ENCODE results near the gene ADGRA1.
"Not testable (repeated sequence)": the region's sequence is repeated elsewhere in the genome, so short reads cannot be mapped to it uniquely, and the experiment has no call there.

ADGRA1 gene

DNA sequence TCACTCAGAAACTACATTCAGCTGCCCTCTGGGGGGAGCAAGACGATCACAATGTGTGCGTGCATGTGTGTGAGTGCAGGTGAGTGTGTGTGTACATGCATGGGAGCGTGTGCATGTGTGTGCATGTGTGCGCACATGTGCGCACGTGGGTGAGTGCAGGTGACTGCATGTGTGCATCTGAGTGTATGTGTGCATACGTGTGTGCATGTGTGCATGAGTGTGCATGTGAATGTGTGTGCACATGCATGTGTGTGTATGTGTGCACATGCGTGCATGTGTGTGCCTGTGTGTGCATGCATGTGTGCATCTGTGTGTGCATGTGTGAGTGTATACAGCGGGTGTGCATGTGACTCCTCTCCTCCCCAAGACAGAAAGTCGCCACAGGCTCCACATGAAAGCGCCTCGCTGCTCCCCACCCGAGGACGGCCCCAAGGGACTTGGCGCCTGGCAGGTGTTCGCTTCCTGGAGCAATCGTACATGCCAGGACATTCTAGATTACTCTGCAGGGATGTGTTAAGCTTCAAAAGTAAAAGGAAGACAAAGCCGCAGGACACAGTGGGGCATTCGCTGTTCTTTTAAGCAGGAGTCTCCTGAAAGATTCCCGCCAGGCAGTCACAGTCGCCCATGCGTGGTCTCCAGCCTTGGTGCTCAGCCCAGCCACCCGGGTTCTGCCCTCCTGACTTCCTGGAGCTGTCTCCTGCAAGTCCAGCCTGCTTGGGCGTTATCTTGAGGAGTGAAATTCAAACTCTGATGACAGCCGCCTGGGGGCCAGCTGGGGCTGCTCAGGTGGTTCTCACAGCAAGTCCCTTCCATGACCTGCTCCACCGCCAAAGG is 42.0 kb upstream of the ADGRA1 start:
- WGBS = 94% methylated on average over 26 of the region's 26 CpGs
- no peaks in the 10 kb centered on the region for H3K27me3 ChIP-seq (ENCODE audit: insufficient read depth, low read length)

DNA sequence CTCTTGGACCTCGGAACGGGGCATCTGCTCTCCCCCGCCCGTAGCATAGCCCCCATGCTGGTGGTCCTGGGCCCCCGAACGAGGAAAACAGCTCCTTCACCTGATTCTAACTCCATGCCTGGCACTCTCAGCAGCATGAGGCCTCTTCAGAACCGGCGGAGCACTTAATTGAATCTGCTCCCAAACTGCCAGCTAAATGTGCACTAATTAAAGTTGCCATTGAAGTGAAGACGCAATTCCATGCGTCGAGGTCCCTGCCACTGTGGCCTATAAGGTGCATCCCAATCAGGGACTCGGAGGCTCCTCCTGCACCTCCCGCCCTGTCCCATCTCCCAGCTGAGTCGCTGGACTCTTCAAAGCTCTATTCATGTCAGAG is 41.3 kb upstream of the ADGRA1 start:
- 90% methylated on average over 14 of the region's 14 CpGs for WGBS

More for the DNA sequence above, 42.0 kb upstream of the ADGRA1 start:
- H3K9me3 ChIP-seq (ENCODE audit: insufficient read depth, low read depth, low read length) = no peaks in the 10 kb centered on the region
- H3K36me3 ChIP-seq (ENCODE audit: insufficient read depth, low read length) = no peaks in the 10 kb centered on the region
- H3K9ac ChIP-seq (ENCODE audit: low read depth, low read length) = no peak overlapping the region
- no peak overlapping the region for H3K4me3 ChIP-seq (ENCODE audit: low read length)
- H3K27ac ChIP-seq (ENCODE audit: low read depth, low read length) = no peak overlapping the region
- H3K4me1 ChIP-seq (ENCODE audit: insufficient read depth, low read length) = no peaks in the 10 kb centered on the region

DNA sequence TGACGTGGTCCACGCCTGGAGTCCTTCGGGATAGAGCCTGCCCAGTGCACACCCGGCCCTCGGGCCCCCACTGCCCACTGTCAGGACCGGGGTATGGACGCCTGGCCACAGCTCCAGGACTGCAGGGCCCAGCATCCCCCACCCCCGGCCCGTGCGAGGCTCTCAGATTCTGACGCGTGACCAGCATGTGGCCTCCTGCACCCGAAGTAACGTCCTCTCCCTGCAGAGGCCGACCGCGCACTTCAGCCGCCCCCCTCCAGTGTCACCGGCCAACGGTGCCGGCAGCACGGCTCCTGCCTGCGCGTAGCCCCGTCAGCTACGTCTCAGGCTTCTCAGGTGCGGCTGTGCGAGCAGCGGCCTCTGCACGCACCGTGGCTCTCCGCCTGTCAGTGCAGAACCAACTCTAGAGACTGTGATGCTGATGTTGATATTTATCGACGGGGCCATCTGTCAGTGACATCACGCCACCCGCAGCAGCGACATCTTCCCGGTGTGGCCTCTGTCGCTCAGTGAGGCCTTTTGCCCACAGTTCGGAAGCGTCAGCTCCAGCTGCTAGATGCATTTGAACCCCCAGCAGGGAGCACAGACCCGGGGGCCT is 40.1 kb upstream of the ADGRA1 start:
- Histone ChIP-seq H3K4me3 (ENCODE audit: low read length) (no peak overlapping the region), H3K36me3 (ENCODE audit: insufficient read depth, low read length) (no peaks in the 10 kb centered on the region), H3K9me3 (ENCODE audit: insufficient read depth, low read depth, low read length) (no peaks in the 10 kb centered on the region), H3K4me1 (ENCODE audit: insufficient read depth, low read length) (no peaks in the 10 kb centered on the region), H3K27me3 (ENCODE audit: insufficient read depth, low read length) (no peaks in the 10 kb centered on the region), H3K9ac (ENCODE audit: low read depth, low read length) (no peak overlapping the region; the same call in 1 of the 2 replicates), H3K27ac (ENCODE audit: low read depth, low read length) (no peak overlapping the region)
- 93% methylated on average over 42 of the region's 42 CpGs for WGBS

More for the DNA sequence above, 41.3 kb upstream of the ADGRA1 start:
- Histone ChIP-seq H3K9me3 (ENCODE audit: insufficient read depth, low read depth, low read length) (no peaks in the 10 kb centered on the region), H3K27me3 (ENCODE audit: insufficient read depth, low read length) (no peaks in the 10 kb centered on the region), H3K4me3 (ENCODE audit: low read length) (no peak overlapping the region), H3K36me3 (ENCODE audit: insufficient read depth, low read length) (no peaks in the 10 kb centered on the region), H3K27ac (ENCODE audit: low read depth, low read length) (no peak overlapping the region), H3K4me1 (ENCODE audit: insufficient read depth, low read length) (no peaks in the 10 kb centered on the region), H3K9ac (ENCODE audit: low read depth, low read length) (no peak overlapping the region)

DNA sequence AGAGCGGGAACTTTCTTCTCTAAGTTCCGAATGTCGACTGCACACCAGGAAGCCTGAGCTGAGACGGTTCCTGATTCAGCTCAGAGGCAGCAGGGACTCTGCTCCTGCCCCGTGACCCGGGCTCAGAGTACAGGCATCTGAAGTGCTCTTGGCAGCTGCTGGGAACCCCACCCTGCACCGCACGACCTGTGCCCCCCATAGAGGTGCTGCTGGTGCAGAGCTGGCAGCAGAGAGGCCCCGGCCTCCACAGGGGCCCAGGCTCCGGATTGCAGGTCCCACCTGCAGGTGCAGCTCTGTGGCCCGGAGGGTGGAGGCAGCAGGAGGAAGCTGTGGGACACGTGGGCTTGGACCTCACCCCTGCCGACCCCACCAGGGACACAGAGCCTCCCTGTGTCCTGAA is 39.5 kb upstream of the ADGRA1 start:
- no peaks in the 10 kb centered on the region for H3K9me3 ChIP-seq (ENCODE audit: insufficient read depth, low read depth, low read length)
- no peak overlapping the region for H3K9ac ChIP-seq (ENCODE audit: low read depth, low read length)
- WGBS = 85% methylated on average over 13 of the region's 13 CpGs
- H3K4me3 ChIP-seq (ENCODE audit: low read length) = no peak overlapping the region
- no peaks in the 10 kb centered on the region for H3K4me1 ChIP-seq (ENCODE audit: insufficient read depth, low read length)
- H3K27ac ChIP-seq (ENCODE audit: low read depth, low read length) = no peak overlapping the region
- no peaks in the 10 kb centered on the region for H3K27me3 ChIP-seq (ENCODE audit: insufficient read depth, low read length)
- no peaks in the 10 kb centered on the region for H3K36me3 ChIP-seq (ENCODE audit: insufficient read depth, low read length)

DNA sequence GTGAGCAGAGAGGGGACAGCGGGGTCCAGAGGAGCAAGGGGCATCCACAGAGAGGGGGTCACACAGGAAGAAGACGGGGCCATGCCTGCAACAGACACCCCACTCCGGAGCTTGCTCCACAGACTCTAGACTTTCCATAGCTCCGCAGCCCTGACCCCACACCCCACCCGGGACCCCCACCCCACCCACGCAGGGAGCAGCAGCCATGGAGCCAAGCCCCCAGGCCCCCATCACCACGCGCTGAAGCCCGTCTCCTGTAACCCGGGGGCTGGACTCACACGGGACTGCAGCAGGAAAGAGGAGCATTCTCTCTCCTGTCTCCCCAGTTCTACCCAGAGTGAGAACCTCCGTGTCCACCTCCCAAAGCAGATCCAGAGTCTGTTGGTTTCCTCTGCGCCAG is 38.8 kb upstream of the ADGRA1 start:
- Histone ChIP-seq H3K4me1 (ENCODE audit: insufficient read depth, low read length) (no peaks in the 10 kb centered on the region), H3K36me3 (ENCODE audit: insufficient read depth, low read length) (no peaks in the 10 kb centered on the region), H3K27ac (ENCODE audit: low read depth, low read length) (no peak overlapping the region), H3K9me3 (ENCODE audit: insufficient read depth, low read depth, low read length) (no peaks in the 10 kb centered on the region), H3K27me3 (ENCODE audit: insufficient read depth, low read length) (no peaks in the 10 kb centered on the region), H3K4me3 (ENCODE audit: low read length) (no peak overlapping the region), H3K9ac (ENCODE audit: low read depth, low read length) (no peak overlapping the region)
- WGBS = 95% methylated on average over 13 of the region's 13 CpGs

DNA sequence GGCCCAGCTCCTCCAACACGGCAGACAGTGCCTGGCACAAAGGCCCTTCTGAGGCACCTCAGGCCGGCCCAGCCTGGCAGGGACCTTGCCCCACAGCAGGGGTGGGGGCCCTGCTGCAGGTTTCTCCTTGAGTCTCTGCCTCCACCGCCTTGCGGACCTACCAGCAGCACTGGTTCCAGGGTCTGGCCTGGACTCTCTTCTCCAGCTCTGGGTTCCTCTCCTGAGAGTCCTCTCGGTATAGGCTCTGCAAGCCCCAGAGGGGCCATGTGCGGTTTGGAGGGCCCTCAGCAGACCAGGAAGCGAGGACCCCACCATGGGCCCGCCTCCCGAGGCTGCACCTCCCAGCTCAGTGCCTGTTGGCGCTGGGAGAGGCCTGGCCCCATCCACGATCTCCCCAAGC is 38.1 kb upstream of the ADGRA1 start:
- Histone ChIP-seq H3K9ac (ENCODE audit: low read depth, low read length) (no peak overlapping the region), H3K36me3 (ENCODE audit: insufficient read depth, low read length) (no peaks in the 10 kb centered on the region), H3K27me3 (ENCODE audit: insufficient read depth, low read length) (no peaks in the 10 kb centered on the region), H3K4me3 (ENCODE audit: low read length) (no peak overlapping the region), H3K27ac (ENCODE audit: low read depth, low read length) (no peak overlapping the region), H3K4me1 (ENCODE audit: insufficient read depth, low read length) (no peaks in the 10 kb centered on the region), H3K9me3 (ENCODE audit: insufficient read depth, low read depth, low read length) (no peaks in the 10 kb centered on the region)
- WGBS = 94% methylated on average over 11 of the region's 11 CpGs

DNA sequence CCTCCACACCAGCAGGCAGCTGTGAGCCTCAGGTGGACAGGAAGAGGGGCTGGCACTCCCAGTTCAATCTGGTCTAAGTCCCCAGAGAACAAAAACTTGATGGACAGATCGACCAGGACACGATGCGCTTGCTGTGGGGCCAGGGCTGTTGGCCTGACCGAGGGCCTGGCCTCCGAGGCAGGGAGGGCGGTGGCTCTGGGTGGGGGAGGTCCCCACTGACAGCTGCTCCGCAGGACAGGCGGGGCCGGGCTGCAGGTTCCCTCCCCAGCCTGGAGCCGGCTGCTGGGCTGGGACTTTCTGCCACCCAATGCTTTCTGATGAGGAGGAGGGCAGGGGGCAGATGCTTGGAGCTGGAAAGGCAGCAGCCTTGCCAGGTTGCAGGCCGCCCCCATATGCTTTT is 37.4 kb upstream of the ADGRA1 start:
- Histone ChIP-seq H3K27me3 (ENCODE audit: insufficient read depth, low read length) (no peaks in the 10 kb centered on the region), H3K4me1 (ENCODE audit: insufficient read depth, low read length) (no peaks in the 10 kb centered on the region), H3K36me3 (ENCODE audit: insufficient read depth, low read length) (no peaks in the 10 kb centered on the region), H3K4me3 (ENCODE audit: low read length) (no peak overlapping the region), H3K9ac (ENCODE audit: low read depth, low read length) (no peak overlapping the region), H3K27ac (ENCODE audit: low read depth, low read length) (no peak overlapping the region), H3K9me3 (ENCODE audit: insufficient read depth, low read depth, low read length) (no peaks in the 10 kb centered on the region)
- WGBS = 74% methylated on average over 11 of the region's 11 CpGs

DNA sequence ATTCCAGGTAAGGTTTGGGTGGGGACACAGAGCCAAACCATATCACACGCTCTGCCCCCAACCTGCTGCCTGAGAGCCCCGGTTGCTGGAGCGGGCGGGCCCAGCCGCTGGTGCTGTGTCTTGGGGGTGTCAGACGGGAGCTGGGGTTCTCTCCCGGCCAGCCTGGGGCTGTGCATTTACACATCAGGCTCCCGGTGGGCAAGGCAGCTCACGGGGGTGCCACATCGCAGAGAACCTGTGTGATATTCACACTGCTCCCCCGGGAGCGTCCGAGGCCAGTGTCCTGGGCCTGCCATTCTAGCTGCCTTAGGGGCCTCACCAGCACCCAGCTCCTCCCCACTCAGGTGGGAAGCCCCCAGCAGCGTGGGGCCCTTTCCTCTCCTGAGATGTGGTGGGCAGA is 35.6 kb upstream of the ADGRA1 start:
- no peaks in the 10 kb centered on the region for H3K36me3 ChIP-seq (ENCODE audit: insufficient read depth, low read length)
- H3K4me1 ChIP-seq (ENCODE audit: insufficient read depth, low read length) = no peaks in the 10 kb centered on the region
- WGBS = 94% methylated on average over 14 of the region's 14 CpGs
- no peak overlapping the region for H3K4me3 ChIP-seq (ENCODE audit: low read length)
- no peak overlapping the region for H3K9ac ChIP-seq (ENCODE audit: low read depth, low read length)
- no peak overlapping the region for H3K27ac ChIP-seq (ENCODE audit: low read depth, low read length)
- H3K27me3 ChIP-seq (ENCODE audit: insufficient read depth, low read length) = no peaks in the 10 kb centered on the region
- H3K9me3 ChIP-seq (ENCODE audit: insufficient read depth, low read depth, low read length) = no peaks in the 10 kb centered on the region

DNA sequence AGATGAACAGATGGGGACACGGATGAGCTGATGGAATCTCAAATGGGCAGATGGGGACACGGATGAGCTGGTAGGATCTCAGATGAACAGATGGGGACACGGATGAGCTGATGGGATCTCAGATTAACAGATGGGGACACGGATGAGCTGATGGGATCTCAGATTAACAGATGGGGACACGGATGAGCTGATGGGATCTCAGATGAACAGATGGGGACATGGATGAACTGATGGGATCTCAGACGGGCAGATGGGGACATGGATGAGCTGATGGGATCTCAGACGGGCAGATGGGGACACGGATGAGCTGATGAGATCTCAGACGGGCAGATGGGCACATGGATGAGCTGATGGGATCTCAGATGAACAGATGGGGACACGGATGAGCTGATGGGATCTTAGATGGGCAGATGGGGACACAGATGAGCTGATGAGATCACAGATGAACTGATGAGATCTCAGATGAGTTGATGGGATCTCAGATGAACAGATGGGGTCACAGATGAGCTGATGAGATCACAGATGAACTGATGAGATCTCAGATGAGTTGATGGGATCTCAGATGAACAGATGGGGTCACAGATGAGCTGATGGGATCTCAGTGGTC is 34.1 kb upstream of the ADGRA1 start:
- H3K4me1 ChIP-seq (ENCODE audit: insufficient read depth, low read length); H3K4me3 ChIP-seq (ENCODE audit: low read length); H3K9me3 ChIP-seq (ENCODE audit: insufficient read depth, low read depth, low read length); H3K27ac ChIP-seq (ENCODE audit: low read depth, low read length); H3K36me3 ChIP-seq (ENCODE audit: insufficient read depth, low read length); H3K27me3 ChIP-seq (ENCODE audit: insufficient read depth, low read length); H3K9ac ChIP-seq (ENCODE audit: low read depth, low read length): not testable (repeated sequence)
- 93% methylated on average over 10 of the region's 10 CpGs for WGBS

DNA sequence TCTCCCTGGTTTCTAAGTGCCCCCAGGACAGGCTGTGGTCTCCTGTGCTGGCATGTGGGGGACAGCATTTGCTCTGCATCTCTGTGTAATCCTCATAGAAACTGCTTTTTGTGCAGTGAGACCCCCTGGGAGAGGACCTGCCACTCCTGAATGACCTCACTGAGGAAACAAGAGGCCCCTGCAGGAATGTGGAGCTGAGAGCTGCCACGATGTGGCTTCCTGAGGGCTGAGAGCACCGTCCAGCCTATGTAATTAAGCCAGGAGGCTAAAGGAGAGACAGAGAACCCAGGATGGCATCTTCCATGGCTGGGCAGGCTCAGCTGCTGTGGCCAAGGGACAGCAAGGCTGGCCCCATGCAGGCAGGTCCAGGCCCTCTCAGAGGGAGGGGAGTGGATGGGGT is 32.3 kb upstream of the ADGRA1 start:
- Histone ChIP-seq H3K9me3 (ENCODE audit: insufficient read depth, low read depth, low read length) (no peaks in the 10 kb centered on the region), H3K27me3 (ENCODE audit: insufficient read depth, low read length) (no peaks in the 10 kb centered on the region), H3K36me3 (ENCODE audit: insufficient read depth, low read length) (no peaks in the 10 kb centered on the region), H3K4me1 (ENCODE audit: insufficient read depth, low read length) (no peaks in the 10 kb centered on the region), H3K9ac (ENCODE audit: low read depth, low read length) (no peak overlapping the region), H3K4me3 (ENCODE audit: low read length) (no peak overlapping the region), H3K27ac (ENCODE audit: low read depth, low read length) (no peak overlapping the region)
- 66% methylated on average over 2 of the region's 2 CpGs for WGBS

DNA sequence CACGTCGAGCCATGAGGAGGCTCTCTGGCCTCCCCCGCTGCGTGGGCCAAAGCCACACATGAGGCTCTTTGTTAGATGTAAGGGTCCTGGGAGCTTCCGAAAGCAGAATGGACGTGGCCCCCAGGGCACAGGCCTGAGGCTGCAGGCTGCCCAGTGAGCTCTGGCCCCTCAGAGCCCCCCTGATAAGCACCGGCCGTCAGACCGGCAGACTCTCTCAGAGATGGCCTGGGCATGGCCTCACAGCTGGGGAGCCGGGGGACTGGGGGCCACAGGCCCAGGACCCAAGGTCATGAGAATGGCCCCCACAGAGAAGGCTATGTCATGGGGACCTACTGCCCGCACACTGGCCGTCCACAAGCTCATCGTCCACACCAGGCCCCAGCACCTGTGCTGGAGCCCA is 31.7 kb upstream of the ADGRA1 start:
- Histone ChIP-seq H3K36me3 (ENCODE audit: insufficient read depth, low read length) (no peaks in the 10 kb centered on the region), H3K27me3 (ENCODE audit: insufficient read depth, low read length) (no peaks in the 10 kb centered on the region), H3K9me3 (ENCODE audit: insufficient read depth, low read depth, low read length) (no peaks in the 10 kb centered on the region), H3K4me3 (ENCODE audit: low read length) (no peak overlapping the region), H3K27ac (ENCODE audit: low read depth, low read length) (no peak overlapping the region), H3K4me1 (ENCODE audit: insufficient read depth, low read length) (no peaks in the 10 kb centered on the region), H3K9ac (ENCODE audit: low read depth, low read length) (no peak overlapping the region)
- 96% methylated on average over 13 of the region's 13 CpGs for WGBS

All from HUES64 (cell line).